DOHH2 (cell line): ENCODE measurements around the gene OS9.

Experiments used
- H3F3A ChIP-seq: fragments of 200-600 bp; sonication (generic), shearing (Covaris generic); 2 replicates; pipeline ENCODE4 v1.6.0; 2016; ENCODE audit warnings: antibody characterized with exemption, mild to moderate bottlenecking; ENCODE audit not compliant: control insufficient read depth, insufficient read depth
- H3K27ac ChIP-seq: fragments of 200-600 bp; sonication (generic); 2 replicates; pipeline ENCODE4 v1.5.1; 2014; ENCODE audit warnings: low read depth, mild to moderate bottlenecking, low read length, moderate library complexity
- H3K27me3 ChIP-seq: fragments of 200-600 bp; sonication (generic); 2 replicates; pipeline ENCODE4 v1.6.1; 2014; ENCODE audit warnings: mild to moderate bottlenecking, low read length, mixed read lengths; ENCODE audit not compliant: control insufficient read depth
- H3K36me3 ChIP-seq: fragments of 200-600 bp; sonication (generic); 2 replicates; pipeline ENCODE4 v1.6.1; 2014; ENCODE audit warnings: mild to moderate bottlenecking, low read length, moderate library complexity, mixed read lengths; ENCODE audit not compliant: control insufficient read depth
- H3K4me1 ChIP-seq: fragments of 200-600 bp; sonication (generic); 2 replicates; pipeline ENCODE4 v1.6.1; 2014; ENCODE audit warnings: mild to moderate bottlenecking, low read length, mixed read lengths; ENCODE audit not compliant: control insufficient read depth
- H3K4me2 ChIP-seq: fragments of 200-600 bp; sonication (generic); 2 replicates; pipeline ENCODE4 v1.6.0; 2014; ENCODE audit warnings: mild to moderate bottlenecking, low read length, moderate library complexity
- H3K4me3 ChIP-seq: fragments of 200-600 bp; sonication (generic); 2 replicates; pipeline ENCODE4 v1.5.1; 2014; ENCODE audit warnings: mild to moderate bottlenecking, low read length, mixed read lengths
- H3K79me2 ChIP-seq: fragments of 200-600 bp; sonication (generic); 2 replicates; pipeline ENCODE4 v1.6.1; 2014; ENCODE audit warnings: mild to moderate bottlenecking, low read length, mixed read lengths; ENCODE audit not compliant: control insufficient read depth
- H3K9me2 ChIP-seq: fragments of 200-600 bp; sonication (generic); replicated peaks from 2 replicates; pipeline ENCODE4 v1.6.1; 2014; ENCODE audit warnings: mild to moderate bottlenecking, low read length, mixed read lengths; ENCODE audit not compliant: control insufficient read depth
- H3K9me3 ChIP-seq: fragments of 200-600 bp; sonication (generic); 2 replicates; pipeline ENCODE4 v1.6.1; 2014; ENCODE audit warnings: antibody characterized with exemption, low read length, mixed read lengths; ENCODE audit not compliant: control insufficient read depth, insufficient read depth
- H4K20me1 ChIP-seq: fragments of 200-600 bp; sonication (generic); 2 replicates; pipeline ENCODE4 v1.6.0; 2014; ENCODE audit warnings: low read depth, mild to moderate bottlenecking, antibody characterized with exemption, low read length, moderate library complexity; ENCODE audit not compliant: control insufficient read depth, insufficient read depth
- EZH2phosphoT487 ChIP-seq: fragments of 200-600 bp; sonication (generic); IDR thresholded peaks from 2 replicates; pipeline ENCODE4 v1.6.1; 2017; ENCODE audit warnings: borderline replicate concordance, mild to moderate bottlenecking, antibody characterized with exemption, low read length, moderate library complexity, mixed read lengths
- TF ChIP-seq, protein P1 (sequence below): fragments of 200-600 bp; sonication (generic); IDR thresholded peaks from one replicate; pipeline ENCODE4 v1.5.1; 2014; ENCODE audit warnings: antibody characterized with exemption, mild to moderate bottlenecking, low read depth, low read length; ENCODE audit not compliant: poor library complexity, severe bottlenecking

OS9 gene

DNA sequence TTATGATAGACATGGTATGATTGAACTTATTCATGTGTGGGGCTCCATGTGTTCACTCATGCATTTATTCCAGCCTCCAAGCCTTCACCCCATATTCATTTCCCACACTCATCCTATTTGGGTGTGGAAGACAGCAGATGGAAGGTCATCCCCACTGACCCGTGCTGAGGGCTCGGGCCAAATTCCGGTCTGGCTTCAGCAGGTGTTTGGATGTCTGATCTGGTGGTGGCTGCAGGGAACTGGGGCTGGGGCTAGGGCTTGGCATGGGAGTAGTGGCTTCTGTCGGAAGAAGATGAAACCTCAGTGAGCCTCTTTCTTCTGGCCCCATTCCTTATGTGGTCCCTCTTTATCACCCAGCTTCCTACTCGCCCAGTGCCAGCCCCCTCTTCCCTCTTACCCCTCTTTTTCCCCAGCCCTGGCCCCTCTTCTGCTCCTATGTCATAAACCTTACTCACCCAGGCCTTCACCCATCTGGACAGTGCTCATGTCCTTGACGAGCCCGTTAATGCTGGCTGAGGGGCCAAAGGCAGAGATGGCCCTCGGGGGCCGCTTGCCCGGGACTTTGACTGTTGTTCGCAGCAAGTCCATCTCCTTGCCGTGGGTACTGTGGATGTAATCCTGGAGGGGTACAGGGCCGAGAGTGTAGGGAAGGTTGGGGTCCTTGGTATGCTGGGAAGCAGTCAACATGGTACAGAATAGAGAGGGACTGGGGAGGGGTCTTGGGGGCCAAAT lies 36.6 kb downstream of the OS9 start:
- peaks cover 7% of the 10 kb centered on the region for H3K4me1 ChIP-seq
- H3K4me2 ChIP-seq, result no peak overlapping the region
- TF ChIP-seq, protein P1, sequence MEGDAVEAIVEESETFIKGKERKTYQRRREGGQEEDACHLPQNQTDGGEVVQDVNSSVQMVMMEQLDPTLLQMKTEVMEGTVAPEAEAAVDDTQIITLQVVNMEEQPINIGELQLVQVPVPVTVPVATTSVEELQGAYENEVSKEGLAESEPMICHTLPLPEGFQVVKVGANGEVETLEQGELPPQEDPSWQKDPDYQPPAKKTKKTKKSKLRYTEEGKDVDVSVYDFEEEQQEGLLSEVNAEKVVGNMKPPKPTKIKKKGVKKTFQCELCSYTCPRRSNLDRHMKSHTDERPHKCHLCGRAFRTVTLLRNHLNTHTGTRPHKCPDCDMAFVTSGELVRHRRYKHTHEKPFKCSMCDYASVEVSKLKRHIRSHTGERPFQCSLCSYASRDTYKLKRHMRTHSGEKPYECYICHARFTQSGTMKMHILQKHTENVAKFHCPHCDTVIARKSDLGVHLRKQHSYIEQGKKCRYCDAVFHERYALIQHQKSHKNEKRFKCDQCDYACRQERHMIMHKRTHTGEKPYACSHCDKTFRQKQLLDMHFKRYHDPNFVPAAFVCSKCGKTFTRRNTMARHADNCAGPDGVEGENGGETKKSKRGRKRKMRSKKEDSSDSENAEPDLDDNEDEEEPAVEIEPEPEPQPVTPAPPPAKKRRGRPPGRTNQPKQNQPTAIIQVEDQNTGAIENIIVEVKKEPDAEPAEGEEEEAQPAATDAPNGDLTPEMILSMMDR, result no peak
- no peak for TF ChIP-seq EZH2phosphoT487
- H3K9me2 ChIP-seq, result no peaks in the 10 kb centered on the region
- no peaks in the 10 kb centered on the region for H3K9me3 ChIP-seq
- no peaks in the 10 kb centered on the region for H3K27me3 ChIP-seq
- H3K27ac ChIP-seq, result no peak overlapping the region
- no peak overlapping the region for H3K4me3 ChIP-seq
- peaks cover 56% of the 10 kb centered on the region for H3K36me3 ChIP-seq
- H4K20me1 ChIP-seq, result no peaks in the 10 kb centered on the region
- no peaks in the 10 kb centered on the region for H3F3A ChIP-seq
- no peaks in the 10 kb centered on the region for H3K79me2 ChIP-seq

DNA sequence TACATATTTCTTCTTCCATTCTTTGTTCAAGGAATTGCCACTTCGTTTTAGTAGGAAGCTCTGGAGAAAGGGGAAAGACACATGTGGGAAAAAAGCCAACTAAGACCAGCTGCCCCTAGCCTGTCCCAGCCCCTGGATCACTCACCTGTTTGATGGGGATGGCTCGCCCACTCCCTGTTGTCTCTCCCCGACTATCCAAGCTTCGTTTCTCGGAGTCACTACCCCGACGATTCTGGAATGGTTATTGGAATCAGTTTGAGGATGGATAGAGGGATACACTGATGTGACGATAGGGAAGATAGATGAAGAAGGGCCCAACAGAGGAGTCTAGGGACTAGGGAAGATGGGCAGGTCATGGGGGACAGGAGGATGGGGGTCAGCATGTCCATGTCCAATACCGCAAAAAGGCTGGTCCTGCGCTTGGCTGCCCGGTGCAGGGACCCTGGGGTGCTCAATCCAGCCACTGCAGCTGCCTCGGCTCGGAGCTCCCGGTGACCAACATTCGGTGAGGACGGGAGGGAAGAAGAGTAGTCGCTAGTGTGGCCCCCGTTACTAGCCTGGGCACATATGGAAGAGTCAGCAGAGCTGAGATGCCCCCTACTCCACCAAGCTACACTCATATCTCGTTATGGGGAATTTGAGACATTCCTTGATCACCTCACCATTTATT lies 37.6 kb downstream of the OS9 start:
- no peak overlapping the region for H3K4me2 ChIP-seq
- no peaks in the 10 kb centered on the region for H3K27me3 ChIP-seq
- no peaks in the 10 kb centered on the region for H3K79me2 ChIP-seq
- H4K20me1 ChIP-seq, result no peaks in the 10 kb centered on the region
- no peak overlapping the region for H3K27ac ChIP-seq
- H3F3A ChIP-seq, result no peaks in the 10 kb centered on the region
- peaks cover 52% of the 10 kb centered on the region for H3K36me3 ChIP-seq
- H3K9me3 ChIP-seq, result no peaks in the 10 kb centered on the region
- no peak for TF ChIP-seq EZH2phosphoT487
- TF ChIP-seq, protein P1, result no peak
- no peaks in the 10 kb centered on the region for H3K4me1 ChIP-seq
- no peaks in the 10 kb centered on the region for H3K9me2 ChIP-seq
- no peak overlapping the region for H3K4me3 ChIP-seq

DNA sequence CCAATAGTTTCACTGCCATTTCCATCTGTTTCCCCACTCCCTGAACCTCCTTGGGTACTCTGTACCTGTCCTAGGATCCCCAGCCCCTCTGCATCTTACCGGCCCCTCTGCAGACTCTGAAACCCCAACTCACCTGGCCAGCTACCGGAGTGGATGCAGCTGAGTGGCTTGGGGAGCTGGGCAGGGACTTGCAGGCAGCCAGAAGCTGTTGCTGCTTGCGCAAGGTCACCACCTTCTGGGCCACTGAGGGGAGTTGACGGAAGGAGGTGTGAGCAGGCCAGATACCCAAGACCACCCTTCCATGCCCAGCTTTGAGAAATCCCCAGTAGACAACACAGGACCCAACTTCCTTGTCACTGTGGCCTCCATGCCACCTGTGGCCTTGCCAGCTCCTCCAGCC lies 38.3 kb downstream of the OS9 start:
- Histone ChIP-seq H3K27ac (no peak overlapping the region), H3K36me3 (peaks cover 46% of the 10 kb centered on the region), H3K9me2 (no peaks in the 10 kb centered on the region), H3K4me3 (no peak overlapping the region), H3K9me3 (no peaks in the 10 kb centered on the region), H3K27me3 (no peaks in the 10 kb centered on the region), H3K79me2 (no peaks in the 10 kb centered on the region), H3F3A (no peaks in the 10 kb centered on the region), H3K4me1 (no peaks in the 10 kb centered on the region), H3K4me2 (no peak overlapping the region), H4K20me1 (no peaks in the 10 kb centered on the region)
- no peak for TF ChIP-seq EZH2phosphoT487
- TF ChIP-seq, protein P1, result no peak
